SU-DHL-6 (cell line): ENCODE data around the gene POLE3.

ENCODE experiments used
- EZH2phosphoT487 ChIP-seq: fragments of 200-600 bp; sonication (generic), shearing (Covaris generic); conservative IDR thresholded peaks from 2 replicates; pipeline ENCODE4 v1.6.1; 2018; ENCODE audit warnings: mild to moderate bottlenecking, antibody characterized with exemption, low read length, moderate library complexity, mixed read lengths
- TF ChIP-seq, protein P1 (sequence below): fragments of 200-600 bp; sonication (generic); IDR thresholded peaks from one replicate; pipeline ENCODE4 v1.5.1; 2017; ENCODE audit warnings: antibody characterized with exemption, mild to moderate bottlenecking, low read length, moderate library complexity; ENCODE audit not compliant: insufficient read depth, poor library complexity, severe bottlenecking

DNA sequence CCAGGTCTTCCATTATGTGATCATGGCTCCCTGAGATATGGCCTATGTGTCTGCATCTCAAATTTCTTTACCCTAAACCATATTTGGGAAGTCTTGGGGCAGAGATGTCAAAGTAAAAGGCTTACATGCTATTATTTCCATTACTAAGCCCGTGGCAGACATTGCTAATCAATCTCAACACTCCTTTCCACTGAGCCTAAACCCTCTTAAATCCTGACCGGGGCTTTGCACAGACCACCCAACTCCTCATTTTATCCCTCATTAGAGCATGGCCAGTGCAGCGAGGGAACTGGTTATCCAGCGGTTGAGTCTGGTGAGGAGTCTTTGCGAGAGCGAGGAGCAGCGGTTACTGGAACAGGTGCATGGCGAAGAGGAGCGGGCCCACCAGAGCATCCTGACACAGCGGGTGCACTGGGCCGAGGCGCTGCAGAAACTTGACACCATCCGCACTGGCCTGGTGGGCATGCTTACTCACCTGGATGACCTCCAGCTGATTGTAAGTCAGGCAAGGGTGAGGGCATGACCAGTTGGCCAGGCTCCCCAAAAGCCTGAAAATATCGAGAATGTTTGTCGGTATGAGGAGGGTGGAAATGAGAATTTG is 50.1 kb downstream of the POLE3 start:
- TF ChIP-seq, protein P1, sequence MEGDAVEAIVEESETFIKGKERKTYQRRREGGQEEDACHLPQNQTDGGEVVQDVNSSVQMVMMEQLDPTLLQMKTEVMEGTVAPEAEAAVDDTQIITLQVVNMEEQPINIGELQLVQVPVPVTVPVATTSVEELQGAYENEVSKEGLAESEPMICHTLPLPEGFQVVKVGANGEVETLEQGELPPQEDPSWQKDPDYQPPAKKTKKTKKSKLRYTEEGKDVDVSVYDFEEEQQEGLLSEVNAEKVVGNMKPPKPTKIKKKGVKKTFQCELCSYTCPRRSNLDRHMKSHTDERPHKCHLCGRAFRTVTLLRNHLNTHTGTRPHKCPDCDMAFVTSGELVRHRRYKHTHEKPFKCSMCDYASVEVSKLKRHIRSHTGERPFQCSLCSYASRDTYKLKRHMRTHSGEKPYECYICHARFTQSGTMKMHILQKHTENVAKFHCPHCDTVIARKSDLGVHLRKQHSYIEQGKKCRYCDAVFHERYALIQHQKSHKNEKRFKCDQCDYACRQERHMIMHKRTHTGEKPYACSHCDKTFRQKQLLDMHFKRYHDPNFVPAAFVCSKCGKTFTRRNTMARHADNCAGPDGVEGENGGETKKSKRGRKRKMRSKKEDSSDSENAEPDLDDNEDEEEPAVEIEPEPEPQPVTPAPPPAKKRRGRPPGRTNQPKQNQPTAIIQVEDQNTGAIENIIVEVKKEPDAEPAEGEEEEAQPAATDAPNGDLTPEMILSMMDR: no peak
- TF ChIP-seq EZH2phosphoT487: no peak
